ENCODE results near the gene NKX6-1. TPM values are rescaled to one million over a fixed set of nuclear protein-coding genes. Genes with fewer than 3 reads are reported as not detected.

The NKX6-1 gene
- total RNA-seq = 14.9 and 18.6 TPM in 2 replicates

GRCh38 chr4:84498935-84499623 is at the start of gene NKX6-1:
Gene NKX6-1 (minus strand): TSS chr4:84499292. CDS start chr4:84498228, 1,064 bp downstream.

Other genes with a start within 250 kb of the NKX6-1 start
- gene CDS1, start 83.8 kb upstream of the NKX6-1 start, total RNA-seq = 0.17 and 0.58 TPM in 2 replicates